ENCODE measurements around the gene FMN1. TPM values are rescaled to one million over a fixed set of nuclear protein-coding genes. Genes with fewer than 3 reads are reported as not detected.

The FMN1 gene
- total and polyA plus RNA-seq, 11 donors: 0.61 to 10.6 (median 3.6) TPM

- no peaks in the 10 kb centered on the region for H3K9me3 ChIP-seq
- TF ChIP-seq POLR2A (IDR thresholded peaks at IDR 0.05) (no peak), CTCF (IDR thresholded peaks at IDR 0.05) (peak; percentile 27 to 66 (median 50))
- intact Hi-C loops (cut with DNase I): loop anchor here in 3 of 10 donors (5.0 to 10.0 kb wide), 3 partner anchors 111 to 153 kb away; no protein-coding TSS in a partner anchor
- WGBS, 4 donors: 58 to 61% (median 59%) methylated on average over 2 of the region's 2 CpGs
- no peaks in the 10 kb centered on the region for H3K4me1 ChIP-seq
- no peaks in the 10 kb centered on the region for H3K36me3 ChIP-seq
- H3K4me3 ChIP-seq: no peak overlapping the region
- ATAC-seq (no peak), DNase-seq (no peak)
- H3K27me3 ChIP-seq: peaks cover 0 to under 1% (median 0%) of the 10 kb centered on the region in 9 donors
- H3K27ac ChIP-seq: no peak overlapping the region
These were observed 350.3 kb downstream of the FMN1 start for GRCh38 chr15:32844118-32844711.

- intact Hi-C loops (cut with DNase I): loop anchor here in 3 of 10 donors (5.0 to 10.0 kb wide), 3 partner anchors 111 to 154 kb away; no protein-coding TSS in a partner anchor
- no peak for TF ChIP-seq POLR2A (IDR thresholded peaks at IDR 0.05)
- TF ChIP-seq CTCF (IDR thresholded peaks at IDR 0.05): no peak
- Histone ChIP-seq H3K9me3 (no peaks in the 10 kb centered on the region), H3K27me3 (peaks cover 0 to 9% (median 0%) of the 10 kb centered on the region in 9 donors), H3K4me1 (no peaks in the 10 kb centered on the region), H3K4me3 (no peak overlapping the region), H3K36me3 (no peaks in the 10 kb centered on the region), H3K27ac (no peak overlapping the region)
- WGBS, 4 donors: 71 to 76% (median 75%) methylated on average over 6 of the region's 6 CpGs
- ATAC-seq: no peak
- DNase-seq: no peak
These were observed 351.2 kb downstream of the FMN1 start for GRCh38 chr15:32843219-32843815.

DNA sequence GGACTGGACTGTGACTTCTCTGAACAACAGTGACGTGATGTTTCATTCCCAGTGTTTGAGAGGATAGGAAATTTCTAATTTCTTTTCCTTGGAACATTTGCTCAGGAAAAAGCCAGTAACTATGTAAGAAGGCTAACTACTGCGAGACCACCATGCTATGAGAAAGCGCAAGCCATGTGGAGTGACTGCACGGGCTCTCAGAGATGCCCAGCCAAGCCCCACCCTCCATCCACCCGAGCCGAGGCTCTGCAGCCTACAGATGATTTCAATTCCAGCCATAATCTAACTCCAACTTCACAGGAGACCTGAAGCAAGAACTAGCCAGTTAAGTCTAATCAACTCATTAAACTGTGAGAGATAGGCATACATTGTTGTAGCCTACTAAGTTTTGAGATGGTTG lies 352.4 kb downstream of the FMN1 start:
- no peak for TF ChIP-seq POLR2A (IDR thresholded peaks at IDR 0.05)
- TF ChIP-seq CTCF (IDR thresholded peaks at IDR 0.05): no peak
- WGBS, 4 donors: 62 to 76% (median 64%) methylated on average over 6 of the region's 6 CpGs
- H3K4me1 ChIP-seq: no peaks in the 10 kb centered on the region
- no peak overlapping the region for H3K4me3 ChIP-seq
- H3K27ac ChIP-seq: no peak overlapping the region
- intact Hi-C loops (cut with DNase I): loop anchor here in 3 of 10 donors (5.0 to 10.0 kb wide), 3 partner anchors 113 to 155 kb away; no protein-coding TSS in a partner anchor
- DNase-seq (no peak), ATAC-seq (no peak)
- H3K27me3 ChIP-seq: peaks cover 0 to 10% (median 0%) of the 10 kb centered on the region in 9 donors
- no peaks in the 10 kb centered on the region for H3K36me3 ChIP-seq
- H3K9me3 ChIP-seq: no peaks in the 10 kb centered on the region

DNA sequence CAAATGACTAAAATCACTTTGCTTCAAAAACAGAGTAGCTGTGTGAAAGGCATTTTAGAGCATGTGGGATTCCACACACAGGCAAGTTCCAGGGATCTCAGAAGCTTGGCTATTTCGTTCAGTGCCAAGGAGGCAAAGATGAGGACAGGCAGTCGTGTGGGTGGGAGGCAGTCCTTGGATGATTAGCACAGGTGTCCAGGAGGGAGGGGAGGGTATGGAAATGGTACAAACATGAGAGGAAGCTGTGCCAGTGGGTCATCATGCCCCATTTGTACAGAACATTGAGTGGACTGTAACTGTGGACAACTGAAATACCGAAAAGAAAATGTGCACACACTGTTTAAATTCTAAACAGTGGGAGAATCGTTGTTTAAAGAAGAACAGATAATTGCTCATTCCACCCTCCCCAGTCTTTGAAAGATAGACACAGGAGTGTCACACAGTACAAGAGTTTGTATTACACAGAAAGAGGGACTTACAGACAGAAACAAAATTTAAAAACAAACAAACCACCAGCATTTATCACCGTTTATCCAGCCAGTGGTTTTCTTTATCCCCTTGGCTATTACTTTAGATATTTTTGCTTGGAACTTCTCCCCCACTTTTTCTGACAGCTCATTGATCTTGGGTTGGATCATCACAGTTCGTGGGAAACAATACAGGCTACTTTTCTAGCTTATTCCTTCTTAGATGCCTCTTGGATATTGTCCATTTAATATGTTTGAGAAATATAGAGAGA lies 353.8 kb downstream of the FMN1 start:
- Histone ChIP-seq H3K4me1 (no peaks in the 10 kb centered on the region), H3K4me3 (no peak overlapping the region), H3K36me3 (no peaks in the 10 kb centered on the region), H3K27ac (no peak overlapping the region), H3K9me3 (no peaks in the 10 kb centered on the region), H3K27me3 (peaks cover 0 to 10% (median 0%) of the 10 kb centered on the region in 9 donors)
- TF ChIP-seq CTCF (IDR thresholded peaks at IDR 0.05): no peak
- no peak for TF ChIP-seq POLR2A (IDR thresholded peaks at IDR 0.05)
- intact Hi-C loops (cut with DNase I): loop anchor here in 3 of 10 donors (5.0 to 10.0 kb wide), 3 partner anchors 114 to 157 kb away; no protein-coding TSS in a partner anchor
- no peak for ATAC-seq
- 42 to 54% (median 48%) methylated on average over 6 of the region's 6 CpGs for WGBS, 4 donors
- DNase-seq: no peak
